GM19035 (cell line): ENCODE results near the gene TRAPPC10.

ENCODE experiments used
- ATAC-seq: cut with Tn5 transposase; IDR thresholded peaks from one replicate; pipeline ENCODE4 v1.9.1; 2021; ENCODE audit not compliant: unreplicated experiment

The TRAPPC10 gene

GRCh38 chr21:43982489-43983078 lies 29.5 kb upstream of the TRAPPC10 start:
- ATAC-seq, result no peak

- no peak for ATAC-seq
These were observed 28.7 kb upstream of the TRAPPC10 start for GRCh38 chr21:43983390-43983789.

GRCh38 chr21:43983860-43984420 lies 28.2 kb upstream of the TRAPPC10 start:
- no peak for ATAC-seq

- ATAC-seq, result no peak
These were observed 27.0 kb upstream of the TRAPPC10 start for GRCh38 chr21:43984905-43985689.

- no peak for ATAC-seq
These were observed 26.3 kb upstream of the TRAPPC10 start for GRCh38 chr21:43985690-43986251.

- ATAC-seq, result no peak
These were observed 25.3 kb upstream of the TRAPPC10 start for GRCh38 chr21:43986544-43987451.

- ATAC-seq, result no peak
These were observed 24.6 kb upstream of the TRAPPC10 start for GRCh38 chr21:43987509-43987908.

GRCh38 chr21:43988016-43988415 lies 24.1 kb upstream of the TRAPPC10 start:
- no peak for ATAC-seq

- no peak for ATAC-seq
These were observed 23.4 kb upstream of the TRAPPC10 start for GRCh38 chr21:43988506-43989230.

GRCh38 chr21:43989401-43989800 lies 22.7 kb upstream of the TRAPPC10 start:
- ATAC-seq, result no peak

- ATAC-seq, result no peak
These were observed 20.6 kb upstream of the TRAPPC10 start for GRCh38 chr21:43991447-43991991.

- ATAC-seq, result no peak
These were observed 20.0 kb upstream of the TRAPPC10 start for GRCh38 chr21:43992121-43992520.

GRCh38 chr21:43993420-43993934 lies 18.6 kb upstream of the TRAPPC10 start:
- ATAC-seq, result no peak

GRCh38 chr21:43994085-43994484 lies 18.0 kb upstream of the TRAPPC10 start:
- ATAC-seq, result no peak

GRCh38 chr21:43994646-43995045 lies 17.5 kb upstream of the TRAPPC10 start:
- no peak for ATAC-seq

- ATAC-seq, result no peak
These were observed 16.5 kb upstream of the TRAPPC10 start for GRCh38 chr21:43995521-43996105.

GRCh38 chr21:43997766-43998742 lies 14.1 kb upstream of the TRAPPC10 start:
- no peak for ATAC-seq

- ATAC-seq, result no peak
These were observed 11.7 kb upstream of the TRAPPC10 start for GRCh38 chr21:44000360-44000759.
